GM18870 (cell line): ENCODE data around the gene ZRSR2.
"Not testable (repeated sequence)": the region's sequence is repeated elsewhere in the genome, so short reads cannot be mapped to it uniquely, and the experiment has no call there.

ENCODE experiments used
- ATAC-seq: cut with Tn5 transposase; IDR thresholded peaks from one replicate; pipeline ENCODE4 v1.9.1; 2021; ENCODE audit warnings: moderate library complexity; ENCODE audit not compliant: unreplicated experiment

Gene ZRSR2

DNA sequence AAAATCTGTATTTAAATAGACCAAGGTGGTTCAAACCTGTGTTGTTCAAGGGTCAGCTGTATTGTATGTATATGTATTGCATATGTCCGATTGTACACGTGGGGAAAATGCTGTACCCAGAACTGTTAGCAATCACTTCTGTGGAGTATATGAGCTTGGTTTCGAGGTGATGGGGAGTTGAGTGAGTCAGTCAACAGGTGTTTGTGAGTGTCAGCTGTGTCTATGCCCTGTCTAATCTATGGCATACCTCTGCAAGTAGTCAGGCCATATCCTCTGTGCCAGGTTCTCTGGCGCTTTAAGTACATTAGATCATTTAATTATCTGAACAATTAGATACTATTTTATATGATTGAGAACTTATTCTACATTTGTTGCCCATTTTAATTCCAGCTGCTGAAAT is 7.4 kb downstream of the ZRSR2 start:
- no peak for ATAC-seq

DNA sequence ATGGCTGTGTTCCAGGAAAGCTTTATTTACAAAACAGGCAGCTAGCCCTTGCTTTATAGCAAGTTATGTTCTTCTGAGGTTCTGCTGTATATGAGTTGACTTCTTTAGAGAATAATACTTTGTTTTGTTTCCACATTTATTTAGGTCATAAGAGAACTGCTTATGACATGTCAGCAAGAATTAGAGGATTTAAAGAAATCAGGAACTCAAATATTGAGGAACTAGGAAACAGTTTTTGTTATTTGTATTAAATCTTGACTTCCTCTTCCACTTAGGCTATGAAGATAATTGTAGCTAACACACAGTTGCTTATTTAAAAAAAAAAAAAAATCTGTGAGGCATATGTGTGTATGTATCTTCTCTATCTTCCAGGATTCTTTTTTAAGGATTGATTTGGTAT is 14.3 kb downstream of the ZRSR2 start:
- ATAC-seq = no peak

DNA sequence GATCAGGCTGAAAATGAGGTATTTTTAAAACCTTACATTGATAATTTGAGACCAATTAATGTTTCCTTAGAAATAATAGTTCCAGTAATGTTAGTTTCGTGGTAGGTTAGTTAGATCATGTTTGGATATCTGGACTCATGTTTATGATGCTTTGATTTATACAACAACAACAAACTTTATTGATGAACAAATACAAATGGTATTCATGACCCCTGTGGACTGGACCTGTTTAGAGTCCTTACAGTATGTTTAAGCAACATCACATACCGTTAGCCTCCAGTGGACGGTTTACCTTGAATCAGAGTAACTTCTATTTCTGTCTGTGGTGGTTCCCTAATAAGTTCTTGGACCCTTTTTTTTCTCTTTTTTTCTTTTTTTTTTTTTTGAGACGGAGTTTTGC is 18.0 kb downstream of the ZRSR2 start:
- no peak for ATAC-seq

DNA sequence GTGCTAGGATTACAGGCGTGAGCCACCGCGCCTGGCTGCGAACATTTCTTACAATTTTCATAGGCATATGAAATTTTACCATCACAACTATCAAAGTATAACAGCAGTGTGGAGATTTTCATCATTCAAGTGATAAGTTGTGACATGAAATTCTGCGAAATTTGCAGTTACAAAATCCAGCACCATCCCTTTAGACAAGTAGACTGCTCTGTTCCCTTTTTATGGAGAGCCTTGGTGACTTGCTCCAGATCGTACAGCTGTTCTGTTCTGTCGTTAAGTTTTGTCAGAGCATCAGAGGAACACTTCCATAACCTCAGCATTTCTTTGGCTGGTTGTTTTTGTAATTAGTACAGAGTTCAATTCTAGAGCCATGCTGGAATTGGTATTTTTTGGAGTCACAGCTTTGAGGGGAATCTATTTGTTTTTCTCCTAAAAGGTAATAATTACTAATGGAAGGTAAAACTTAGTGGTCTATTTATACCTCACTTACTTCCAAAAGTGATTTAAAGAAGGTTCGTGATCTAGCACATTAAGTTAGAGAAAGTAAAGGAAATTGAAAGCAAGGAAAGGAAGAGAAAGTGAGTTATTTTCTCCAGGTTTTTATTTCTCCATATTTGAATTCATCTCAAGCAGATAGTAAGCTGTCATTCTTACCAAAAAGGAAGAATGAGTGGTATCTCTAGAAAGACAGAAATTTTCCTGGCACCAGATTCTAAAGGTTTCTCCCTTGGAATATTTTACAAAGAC is 22.1 kb downstream of the ZRSR2 start:
- ATAC-seq = no peak

DNA sequence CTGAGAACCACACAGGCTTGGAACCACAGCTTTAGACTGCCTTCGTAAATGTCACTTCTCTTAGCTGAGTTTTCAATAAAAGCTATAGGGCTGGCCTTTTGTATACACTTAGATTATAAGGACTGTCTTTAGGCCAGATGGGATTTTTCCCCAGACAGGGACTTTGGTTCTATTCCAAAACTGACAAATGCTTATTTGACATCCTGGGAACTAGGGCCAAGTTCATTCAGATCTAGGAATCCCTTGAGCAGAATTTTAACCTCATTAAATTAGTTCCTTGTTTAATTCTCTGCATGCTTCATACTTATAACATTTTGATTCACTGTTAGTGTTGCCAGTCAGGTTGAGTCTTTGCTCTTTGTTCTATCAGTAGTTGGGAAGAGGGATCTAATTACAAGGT is 23.1 kb downstream of the ZRSR2 start:
- no peak for ATAC-seq

DNA sequence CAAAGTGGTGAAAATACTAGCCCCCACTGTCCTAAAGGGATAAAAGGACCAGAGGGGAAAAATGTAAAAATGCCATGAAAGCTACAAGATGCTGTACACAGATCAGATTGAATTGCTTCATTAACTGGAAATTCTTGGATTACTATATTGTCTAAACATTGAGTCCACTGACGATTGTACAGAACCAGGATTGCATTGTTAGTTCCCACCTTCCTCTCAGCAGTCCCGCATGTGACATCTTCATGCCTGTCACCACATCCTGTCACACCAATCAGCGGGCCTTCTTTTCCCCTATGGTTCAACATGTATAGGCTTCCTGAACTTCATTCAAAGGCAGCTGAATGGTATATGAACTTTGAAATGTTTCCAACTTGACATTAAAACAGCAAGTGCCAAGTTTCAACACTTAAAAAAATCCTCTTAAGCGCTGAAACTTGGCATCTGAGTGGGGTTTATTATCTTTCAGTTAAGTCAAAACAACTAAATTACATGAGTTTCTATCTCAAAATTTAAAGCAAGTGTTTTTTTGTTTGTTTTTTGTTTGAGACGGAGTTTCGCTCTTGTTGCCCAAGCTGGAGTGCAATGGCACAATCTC is 24.6 kb downstream of the ZRSR2 start:
- ATAC-seq = no peak

DNA sequence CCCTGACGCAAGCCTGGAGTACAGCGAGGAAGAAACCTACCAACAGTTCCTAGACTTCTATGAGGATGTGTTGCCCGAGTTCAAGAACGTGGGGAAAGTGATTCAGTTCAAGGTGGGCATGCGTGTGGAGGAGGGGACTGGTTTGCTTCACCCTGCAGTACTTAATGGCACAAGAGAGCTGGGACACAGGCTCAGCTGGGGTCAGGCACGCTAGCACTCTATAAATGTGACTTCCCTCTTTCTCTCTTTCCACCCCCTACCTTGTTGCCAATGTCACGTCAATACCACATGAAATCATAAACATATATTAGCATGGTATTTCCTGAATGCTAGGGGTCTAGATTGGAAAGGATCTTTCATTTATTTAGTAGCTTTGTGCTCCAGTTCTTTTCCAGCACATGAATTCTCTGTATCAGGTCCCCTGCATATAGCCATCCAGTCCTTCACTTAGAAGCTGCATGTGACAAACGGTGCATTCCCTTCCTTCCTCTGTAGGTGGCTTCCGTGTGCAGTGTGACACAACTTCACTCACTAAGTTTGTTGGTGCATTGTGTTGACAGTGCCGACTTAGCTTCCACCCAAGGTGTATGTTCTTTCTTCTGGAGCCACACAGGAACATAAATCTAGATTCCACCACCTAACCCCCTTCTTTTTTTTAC is 25.6 kb downstream of the ZRSR2 start:
- ATAC-seq = peak; percentile 79

DNA sequence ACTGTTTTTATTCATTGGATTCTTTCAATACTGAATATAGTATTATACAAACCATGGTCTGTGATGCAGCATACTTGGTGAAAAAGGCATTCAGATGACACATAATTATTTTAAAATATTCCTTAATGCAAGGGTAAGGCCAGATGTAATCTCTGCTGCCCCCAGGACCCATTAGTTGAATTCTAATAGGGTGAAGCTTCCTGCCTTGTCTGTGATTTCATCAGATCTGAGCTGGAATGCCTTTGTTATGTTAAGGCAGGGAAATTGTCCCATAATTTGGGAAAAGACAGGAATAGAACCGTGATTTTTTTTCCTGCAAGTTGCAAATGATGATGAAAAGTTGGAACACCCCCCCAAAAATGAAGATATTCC is 26.1 kb downstream of the ZRSR2 start:
- ATAC-seq = no peak

DNA sequence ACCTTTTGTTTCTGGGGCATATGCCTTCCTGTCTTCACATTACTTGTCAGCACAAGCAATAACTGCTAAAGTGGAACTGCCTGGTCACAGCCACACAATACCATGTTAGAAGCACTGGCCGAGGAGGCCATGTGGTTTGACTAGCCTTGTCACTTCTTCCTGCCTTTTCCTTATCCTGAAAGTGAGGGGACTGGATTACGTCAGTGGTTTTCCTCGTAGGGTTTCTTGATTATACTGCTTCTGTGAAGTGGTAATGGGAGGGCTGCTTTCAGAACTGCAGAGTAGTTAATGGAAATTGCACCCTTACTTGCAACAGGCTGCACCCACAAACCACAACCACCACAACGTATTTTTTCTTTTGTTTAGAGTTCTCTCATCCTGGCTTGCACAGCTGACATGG is 26.6 kb downstream of the ZRSR2 start:
- ATAC-seq = no peak

DNA sequence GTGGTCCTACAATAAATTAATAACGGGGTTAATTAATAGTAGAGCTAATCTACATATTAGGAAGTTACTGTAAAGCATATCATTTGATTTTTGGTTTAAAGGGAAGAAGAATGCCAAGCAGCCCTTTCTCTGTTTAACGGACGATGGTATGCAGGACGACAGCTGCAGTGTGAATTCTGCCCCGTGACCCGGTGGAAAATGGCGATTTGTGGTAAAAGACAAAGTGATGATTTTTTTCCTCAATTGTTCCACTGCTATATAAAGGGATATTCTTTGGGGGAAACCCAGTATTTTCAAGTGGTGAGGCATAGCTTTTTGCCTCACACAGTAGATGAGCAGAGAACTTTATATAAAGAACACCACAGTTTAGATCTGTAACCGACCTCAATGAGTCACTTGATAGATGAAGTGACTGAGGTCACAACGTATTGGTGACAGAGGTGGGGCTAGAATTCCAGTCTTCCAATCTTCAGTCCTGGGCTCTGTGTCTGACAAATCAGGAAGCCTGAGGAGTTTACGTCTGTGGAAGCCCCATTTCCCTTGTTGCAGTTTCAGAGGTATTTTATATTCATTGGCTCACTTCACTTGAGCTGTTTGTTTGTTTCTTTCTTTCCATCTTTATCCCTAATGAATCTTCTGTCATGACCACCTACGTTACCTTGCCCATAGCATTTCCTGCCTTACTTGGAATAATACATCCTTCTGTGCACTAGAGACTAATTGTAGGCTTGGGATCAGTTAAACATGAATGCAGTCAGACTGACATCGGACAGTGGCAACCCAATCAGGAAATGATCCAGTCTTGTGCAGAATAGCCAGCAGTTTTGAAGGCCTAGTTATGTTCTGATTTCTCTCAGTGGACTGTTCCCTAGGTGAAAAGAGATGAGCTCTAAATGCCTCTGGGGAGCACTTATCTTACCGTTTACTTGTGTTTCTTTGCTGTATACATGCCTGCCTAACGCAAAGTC is 30.1 kb downstream of the ZRSR2 start:
- ATAC-seq = no peak

DNA sequence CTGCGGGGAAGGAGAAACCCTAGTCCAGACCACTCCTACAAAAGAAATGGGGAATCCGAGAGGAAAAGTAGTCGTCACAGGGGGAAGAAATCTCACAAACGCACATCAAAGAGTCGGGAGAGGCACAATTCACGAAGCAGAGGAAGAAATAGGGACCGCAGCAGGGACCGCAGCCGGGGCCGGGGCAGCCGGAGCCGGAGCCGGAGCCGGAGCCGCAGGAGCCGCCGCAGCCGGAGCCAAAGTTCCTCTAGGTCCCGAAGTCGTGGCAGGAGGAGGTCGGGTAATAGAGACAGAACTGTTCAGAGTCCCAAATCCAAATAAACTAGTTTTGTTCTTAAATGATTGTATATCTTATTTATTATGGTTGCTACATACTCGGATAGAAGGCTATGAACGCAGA is 32.6 kb downstream of the ZRSR2 start:
- ATAC-seq = no peak

DNA sequence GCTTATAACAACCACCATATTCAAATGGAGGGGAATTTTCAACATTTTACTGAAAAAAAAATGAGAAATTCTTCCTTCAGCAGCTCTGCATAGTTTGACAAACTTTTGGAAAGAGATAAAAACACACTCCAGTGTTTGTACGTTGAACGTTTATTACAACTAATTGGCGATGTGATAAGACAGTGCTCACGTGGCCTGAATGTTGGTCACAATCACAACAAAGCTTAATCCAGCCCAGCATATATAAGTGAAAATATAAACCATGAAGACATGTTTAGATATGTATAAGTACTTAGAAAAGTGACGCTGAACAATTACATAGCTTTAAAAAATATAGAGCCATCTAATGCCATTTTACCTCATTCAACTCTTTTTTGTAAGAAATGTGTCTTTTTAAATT is 35.7 kb downstream of the ZRSR2 start:
- no peak for ATAC-seq

DNA sequence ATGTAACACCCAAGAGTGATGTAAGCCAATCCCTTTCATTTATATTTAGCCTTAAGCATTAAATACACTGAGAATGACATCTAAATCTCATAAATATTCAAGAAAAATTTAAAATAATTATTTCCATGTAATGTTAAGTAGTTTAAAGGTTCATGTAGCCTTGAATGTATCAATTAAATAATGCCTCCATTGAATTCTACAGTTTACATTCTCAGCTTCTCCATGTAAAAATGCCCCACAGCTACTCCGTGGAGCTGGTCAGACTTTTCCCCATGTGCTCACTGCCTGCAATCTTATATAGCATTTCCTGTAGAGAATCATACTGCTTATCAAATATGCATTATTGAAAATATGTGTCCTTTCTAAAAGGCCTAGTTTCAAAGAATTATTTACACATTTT is 38.9 kb downstream of the ZRSR2 start:
- ATAC-seq = no peak

DNA sequence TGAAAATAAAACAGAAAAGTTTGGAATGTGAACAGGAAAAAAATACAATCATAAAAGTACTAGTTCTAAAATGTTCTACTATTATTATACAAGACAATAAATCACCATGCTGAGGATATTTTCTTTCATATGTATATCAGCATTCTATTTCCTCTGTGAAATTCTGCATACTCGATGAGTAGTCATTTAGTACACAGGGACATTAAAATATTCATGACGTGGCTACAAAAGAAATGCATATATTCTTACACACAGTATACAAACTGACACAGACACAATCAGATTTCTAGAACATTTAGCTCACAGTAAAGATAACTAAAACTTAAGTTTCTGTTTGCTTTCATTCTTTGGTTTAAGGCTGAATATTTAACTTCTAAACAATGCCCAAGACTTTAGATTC is 41.1 kb downstream of the ZRSR2 start:
- not testable (repeated sequence) for ATAC-seq

DNA sequence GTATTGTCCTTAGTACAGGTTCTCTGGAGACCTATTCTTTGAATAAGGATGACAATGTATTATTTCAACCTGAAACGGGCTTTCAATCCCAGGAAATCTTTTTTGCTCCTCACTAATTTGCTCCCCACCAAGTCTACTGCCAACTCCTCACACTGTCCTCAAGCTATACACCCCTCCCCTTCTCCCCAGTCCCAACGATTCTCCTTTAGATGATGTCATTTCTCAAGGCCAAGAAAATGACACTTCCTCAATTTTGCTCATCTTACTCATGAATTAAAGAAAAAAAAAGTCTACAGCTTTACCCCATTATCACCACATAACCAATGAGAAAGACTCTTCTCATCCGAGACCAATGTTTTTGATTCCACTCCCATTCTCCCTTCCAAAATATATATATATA is 43.8 kb downstream of the ZRSR2 start:
- ATAC-seq = no peak

DNA sequence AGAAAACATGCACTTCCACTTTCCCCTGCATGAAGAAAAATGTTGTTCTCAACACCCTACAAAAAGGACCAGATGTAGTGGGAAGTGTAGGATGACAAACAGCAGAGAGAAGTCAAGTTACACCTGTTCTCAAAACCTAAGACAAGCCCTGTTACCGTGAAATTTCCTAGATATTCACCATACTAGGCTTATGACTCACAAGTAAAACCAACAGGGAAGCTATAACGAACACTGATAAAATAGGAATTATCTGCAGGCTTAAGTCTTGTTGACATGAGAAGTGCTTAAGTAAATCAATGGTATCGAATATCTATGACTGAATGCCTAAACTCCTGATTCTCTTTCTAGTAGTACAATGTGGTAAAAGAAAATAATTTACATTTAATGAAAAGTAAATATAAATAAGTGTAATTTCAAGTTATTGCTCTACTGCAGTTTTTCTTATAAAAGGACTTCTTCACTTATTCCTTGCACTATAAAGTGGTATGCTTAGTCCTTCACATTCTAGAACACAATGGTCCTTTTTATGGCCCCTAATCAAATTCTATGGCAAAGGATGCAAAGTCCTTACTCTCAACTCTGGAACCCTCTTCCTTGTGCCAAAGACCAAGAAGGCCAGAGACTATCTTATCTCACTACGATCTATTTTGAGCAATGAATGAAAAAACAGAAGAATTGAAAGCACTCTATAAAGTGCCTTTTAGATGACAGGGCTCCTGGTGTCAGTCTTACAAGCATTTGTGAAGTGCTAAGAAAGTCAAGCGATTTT is 44.7 kb downstream of the ZRSR2 start:
- ATAC-seq = no peak

DNA sequence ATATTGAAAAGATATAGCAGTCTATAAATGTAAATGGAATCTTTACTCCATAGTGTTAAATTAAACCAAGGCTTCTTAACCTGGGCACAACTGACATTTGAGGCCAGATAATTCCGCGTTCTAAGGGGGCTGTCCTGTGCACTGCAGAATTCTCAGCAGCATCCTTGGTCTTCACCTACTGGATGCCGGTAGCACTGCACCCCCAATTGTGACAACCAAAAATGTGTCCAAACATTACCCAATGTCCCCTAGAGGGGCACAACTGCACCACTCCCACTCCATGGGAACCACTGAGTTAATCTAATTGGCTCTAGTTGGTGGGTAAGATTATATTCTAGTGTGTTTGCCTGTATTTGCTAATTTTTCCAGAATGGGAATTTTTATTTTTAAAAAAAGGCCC is 47.7 kb downstream of the ZRSR2 start:
- ATAC-seq = no peak

DNA sequence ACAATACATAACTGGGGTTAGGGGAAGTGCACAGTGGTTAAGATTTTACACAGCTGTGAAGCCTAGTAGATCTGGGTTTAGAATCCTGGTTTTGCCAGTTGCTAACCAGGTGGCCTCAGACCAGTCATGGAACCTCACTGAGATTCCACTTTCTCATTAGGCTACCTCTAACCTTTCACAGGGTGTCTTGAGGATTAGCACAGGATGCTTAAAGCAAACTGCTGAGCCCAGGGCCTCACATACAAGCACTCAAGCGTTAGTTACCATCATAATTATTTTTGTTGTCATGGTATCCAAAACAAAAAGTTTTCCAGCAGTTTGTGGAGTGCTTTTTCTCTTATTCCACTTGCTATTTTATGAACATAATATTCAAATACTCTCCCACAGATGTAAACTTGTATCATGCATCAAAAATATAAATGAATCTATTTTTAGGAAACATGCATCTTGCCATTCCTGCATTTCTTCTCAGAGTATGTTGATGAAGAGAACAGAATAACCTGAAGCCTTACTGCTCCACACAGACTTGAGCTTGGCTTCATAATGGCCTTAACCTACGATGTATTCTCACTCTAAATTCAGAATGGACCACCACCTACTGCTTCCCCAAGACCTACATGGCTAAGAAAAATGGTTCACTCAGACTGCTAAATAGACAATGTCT is 51.7 kb downstream of the ZRSR2 start:
- ATAC-seq = no peak

DNA sequence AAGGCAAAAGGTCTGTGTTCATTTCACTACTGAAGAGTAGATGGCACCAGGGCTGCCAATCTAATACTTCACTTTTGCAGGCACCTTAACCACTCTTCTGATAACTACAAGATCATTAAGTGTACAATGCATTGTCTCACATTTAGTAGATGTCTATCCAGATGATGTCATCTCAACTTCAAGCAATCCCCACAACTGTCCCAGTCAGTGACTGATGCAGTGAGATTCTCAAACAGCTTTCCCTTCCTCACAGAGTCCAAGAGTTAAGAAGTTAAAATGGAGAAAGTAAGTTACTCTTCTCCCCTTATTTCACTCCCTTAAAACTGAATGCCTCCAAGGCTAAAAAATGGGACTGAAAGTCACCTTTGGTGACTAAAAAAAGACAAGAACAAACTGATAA is 53.7 kb downstream of the ZRSR2 start:
- ATAC-seq = no peak

DNA sequence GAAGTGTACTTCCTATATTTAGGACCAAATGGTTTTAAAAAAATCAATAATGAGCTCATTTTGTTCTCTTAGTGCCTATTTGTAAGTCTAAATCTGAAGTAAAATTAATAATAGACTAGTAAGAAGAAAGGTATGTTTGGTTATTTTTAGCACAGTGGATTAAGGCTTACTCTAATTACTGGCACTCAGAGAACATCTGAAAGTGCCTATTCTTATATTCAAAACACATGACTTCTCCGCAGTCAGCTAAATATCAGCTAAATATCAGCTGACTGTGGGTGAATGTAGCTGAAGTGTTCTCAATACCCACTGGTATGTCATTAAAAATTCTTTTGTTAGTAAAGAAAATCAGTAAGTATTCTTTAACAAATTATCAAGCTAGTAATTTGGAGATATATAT is 58.3 kb downstream of the ZRSR2 start:
- no peak for ATAC-seq
